Neuronal stem cell (in vitro differentiated cells): ENCODE data around the gene TECPR2.

Experiments
- DNase-seq: peaks from one replicate; pipeline ENCODE4 v3.0.0-alpha.2; 2013; ENCODE audit warnings: low spot score
- H2AFZ ChIP-seq: one replicate; pipeline ENCODE4 v1.6.1; 2013; ENCODE audit warnings: mild to moderate bottlenecking, low read length, inconsistent platforms
- H2AK5ac ChIP-seq: 2 replicates; pipeline ENCODE4 v1.6.1; 2013; ENCODE audit warnings: low read depth, mild to moderate bottlenecking, inconsistent platforms, low read length, moderate library complexity, mixed read lengths
- H2BK120ac ChIP-seq: 2 replicates; pipeline ENCODE4 v1.6.1; 2013; ENCODE audit warnings: low read depth, mild to moderate bottlenecking, inconsistent platforms, low read length, moderate library complexity, mixed read lengths
- H2BK12ac ChIP-seq: one replicate; pipeline ENCODE4 v1.6.1; 2013; ENCODE audit warnings: low read length, inconsistent platforms
- H2BK15ac ChIP-seq: 2 replicates; pipeline ENCODE4 v1.6.1; 2013; ENCODE audit warnings: mild to moderate bottlenecking, low read length, inconsistent platforms, mixed read lengths
- H2BK5ac ChIP-seq: one replicate; pipeline ENCODE4 v1.6.1; 2013; ENCODE audit warnings: inconsistent platforms, mild to moderate bottlenecking, low read length, moderate library complexity
- H3K14ac ChIP-seq: one replicate; pipeline ENCODE4 v1.6.1; 2013; ENCODE audit warnings: low read length, inconsistent platforms
- H3K18ac ChIP-seq: 2 replicates; pipeline ENCODE4 v1.6.1; 2013; ENCODE audit warnings: low read length, inconsistent platforms
- H3K23ac ChIP-seq: 2 replicates; pipeline ENCODE4 v1.6.1; 2013; ENCODE audit warnings: low read depth, mild to moderate bottlenecking, mixed read lengths, low read length, inconsistent platforms; ENCODE audit not compliant: poor library complexity
- H3K27ac ChIP-seq: replicated peaks from 3 replicates; pipeline ENCODE4 v1.5.1; 2013; ENCODE audit warnings: low read length, inconsistent platforms
- H3K27me3 ChIP-seq, 3 experiments: 2 replicates each; pipeline ENCODE4 v1.6.1; 2013; ENCODE audit warnings: low read length in 3 of 3, mild to moderate bottlenecking in 2 of 3, inconsistent platforms in 1 of 3, low read depth in 1 of 3, mixed read lengths in 1 of 3, moderate library complexity in 1 of 3; ENCODE audit not compliant: control insufficient read depth in 3 of 3, insufficient read depth in 3 of 3
- H3K36me3 ChIP-seq, 2 donors: replicated peaks in 1 of 2; 2 replicates each; pipeline ENCODE4 v1.6.1; 2013; ENCODE audit warnings: low read length in 2 of 2; ENCODE audit not compliant: control insufficient read depth in 2 of 2, insufficient read depth in 2 of 2
- H3K4ac ChIP-seq: 2 replicates; pipeline ENCODE4 v1.6.1; 2013; ENCODE audit warnings: inconsistent platforms, mild to moderate bottlenecking, low read length, moderate library complexity
- H3K4me1 ChIP-seq, 2 donors: 1 replicate in 1 of 2; 2 replicates in 1 of 2; pipeline ENCODE4 v1.6.1; 2013; ENCODE audit warnings: low read length in 2 of 2, low read depth in 1 of 2; ENCODE audit not compliant: control insufficient read depth in 2 of 2, insufficient read depth in 1 of 2
- H3K4me2 ChIP-seq: one replicate; pipeline ENCODE4 v1.6.1; 2013; ENCODE audit warnings: mild to moderate bottlenecking, low read length, inconsistent platforms; ENCODE audit not compliant: insufficient read depth, poor library complexity, severe bottlenecking
- H3K4me3 ChIP-seq, 2 donors: 2 replicates each; pipeline ENCODE4 v1.5.1; 2013; ENCODE audit warnings: low read length in 2 of 2, mild to moderate bottlenecking in 2 of 2, inconsistent platforms in 1 of 2, moderate library complexity in 1 of 2
- H3K79me1 ChIP-seq: one replicate; pipeline ENCODE4 v1.6.1; 2013; ENCODE audit warnings: low read depth, mild to moderate bottlenecking, inconsistent platforms, low read length, moderate library complexity
- H3K9ac ChIP-seq: one replicate; pipeline ENCODE4 v1.6.1; 2013; ENCODE audit warnings: mild to moderate bottlenecking, low read depth, low read length, inconsistent platforms; ENCODE audit not compliant: poor library complexity
- H3K9me3 ChIP-seq, 2 donors: replicated peaks in 1 of 2; 2 replicates each; pipeline versions ENCODE3 to v1.6.1; 2013; ENCODE audit warnings: low read length in 2 of 2, mild to moderate bottlenecking in 2 of 2, inconsistent platforms in 1 of 2, low read depth in 1 of 2, mixed read lengths in 1 of 2, moderate library complexity in 1 of 2; ENCODE audit not compliant: control insufficient read depth in 2 of 2, insufficient read depth in 1 of 2
- H4K8ac ChIP-seq: one replicate; pipeline ENCODE4 v1.6.1; 2013; ENCODE audit warnings: low read depth, mild to moderate bottlenecking, inconsistent platforms, low read length, moderate library complexity
- H4K91ac ChIP-seq: one replicate; pipeline ENCODE4 v1.6.1; 2013; ENCODE audit warnings: low read length, low read depth, mild to moderate bottlenecking, inconsistent platforms; ENCODE audit not compliant: poor library complexity
- WGBS, 2 donors: extraction: QIAGEN DNeasy Blood & Tissue Kit; methylation state at CpG; one replicate each; pipeline ENCODE4 v1.1.7; 2013; ENCODE audit warnings: missing lambda C conversion rate in 2 of 2, mixed read lengths in 1 of 2; ENCODE audit not compliant: insufficient read length in 2 of 2, insufficient replicate concordance in 1 of 2; ENCODE audit errors: extremely low coverage in 2 of 2; 5-methylcytosine and 5-hydroxymethylcytosine counted together

TECPR2 gene

DNA sequence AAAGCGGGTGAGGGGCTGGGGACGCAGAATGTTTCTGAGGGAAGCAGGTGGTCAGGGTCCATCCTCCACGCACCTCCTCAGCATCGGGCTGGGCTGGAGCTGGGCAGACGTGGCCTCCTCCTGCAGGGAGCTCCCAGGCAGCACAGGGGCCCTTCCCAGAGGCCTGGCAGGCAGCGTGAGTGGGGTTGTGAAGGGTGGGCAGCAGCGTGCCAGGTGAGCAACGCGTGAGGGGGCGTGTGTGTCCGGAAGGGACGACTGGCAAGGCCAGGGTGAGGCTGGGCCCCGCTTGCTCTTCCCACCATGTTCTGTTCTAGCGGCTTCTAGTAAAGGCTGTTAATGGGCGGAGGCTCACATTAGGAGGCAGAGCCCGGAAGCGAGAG lies 129.8 kb downstream of the TECPR2 start:
- Histone ChIP-seq H3K79me1 (peaks cover 3% of the 10 kb centered on the region), H3K4me3 (peak overlapping the region in 1 of 2 donors; percentile 26), H3K4ac (no peak overlapping the region), H3K4me2 (no peak overlapping the region), H2BK15ac (no peak overlapping the region), H3K9me3 (no peaks in the 10 kb centered on the region), H2AK5ac (peak overlapping the region; percentile 75), H3K14ac (no peak overlapping the region), H3K27me3 (no peaks in the 10 kb centered on the region), H2BK5ac (peak overlapping the region; percentile 66), H2BK120ac (no peak overlapping the region), H3K36me3 (peaks cover 3 to 5% of the 10 kb centered on the region in 2 donors), H3K9ac (no peak overlapping the region), H2AFZ (no peak overlapping the region), H3K27ac (no peak overlapping the region), H3K18ac (peak overlapping the region; percentile 38), H3K4me1 (no peaks in the 10 kb centered on the region), H4K91ac (no peak overlapping the region), H2BK12ac (no peak overlapping the region), H3K23ac (peak overlapping the region; percentile 55), H4K8ac (no peak overlapping the region)
- DNase-seq: no peak
- no CpG with 5 or more reads among the region's 17 CpGs for whole genome bisulfite sequencing, 2 donors

- no peak overlapping the region for H2BK15ac ChIP-seq
- H2BK5ac ChIP-seq: peak overlapping the region; percentile 66
- no peak overlapping the region for H3K9ac ChIP-seq
- H3K23ac ChIP-seq: no peak overlapping the region
- DNase-seq: no peak
- H3K27ac ChIP-seq: no peak overlapping the region
- H3K4me3 ChIP-seq: peak overlapping the region in 1 of 2 donors; percentile 43
- no peak overlapping the region for H2AFZ ChIP-seq
- H2BK120ac ChIP-seq: no peak overlapping the region
- no peaks in the 10 kb centered on the region for H3K9me3 ChIP-seq
- no peak overlapping the region for H3K14ac ChIP-seq
- H2AK5ac ChIP-seq: no peak overlapping the region
- no peak overlapping the region for H3K18ac ChIP-seq
- peaks cover 3% of the 10 kb centered on the region for H3K79me1 ChIP-seq
- no peaks in the 10 kb centered on the region for H3K4me1 ChIP-seq
- H3K36me3 ChIP-seq: peaks cover 4 to 11% of the 10 kb centered on the region in 2 donors
- H4K91ac ChIP-seq: no peak overlapping the region
- WGBS, 2 donors: no CpG with 5 or more reads among the region's 15 CpGs
- no peak overlapping the region for H3K4ac ChIP-seq
- H2BK12ac ChIP-seq: no peak overlapping the region
- H4K8ac ChIP-seq: no peak overlapping the region
- H3K27me3 ChIP-seq: no peaks in the 10 kb centered on the region
- no peak overlapping the region for H3K4me2 ChIP-seq
Measured at GRCh38 chr14:102493096-102493495, 130.4 kb downstream of the TECPR2 start.

DNA sequence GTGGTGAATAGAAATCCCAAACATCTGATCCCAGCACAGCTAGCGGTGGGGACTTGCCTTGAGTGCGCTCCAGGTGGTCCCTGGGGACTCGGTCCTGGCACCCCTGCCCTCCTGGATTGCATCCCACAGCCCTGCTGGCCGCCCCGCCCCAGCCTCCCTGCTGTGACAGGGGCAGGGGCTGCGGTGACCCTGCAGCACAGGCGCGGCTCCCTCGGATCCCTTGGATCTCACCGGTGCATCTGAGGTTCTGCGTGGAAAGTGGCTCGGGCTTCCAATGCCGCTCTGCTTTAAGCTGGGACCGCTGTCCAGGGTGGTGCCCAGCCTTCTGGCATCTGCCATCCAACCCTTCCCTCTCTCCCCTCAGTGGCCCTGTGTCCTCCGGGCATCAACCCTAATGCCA lies 130.8 kb downstream of the TECPR2 start:
- no peak overlapping the region for H3K27ac ChIP-seq

GRCh38 chr14:102495491-102496330 lies 133.0 kb downstream of the TECPR2 start:
- Histone ChIP-seq H3K9me3 (no peaks in the 10 kb centered on the region), H3K36me3 (peaks cover 13 to 32% of the 10 kb centered on the region in 2 donors), H3K4me3 (no peak overlapping the region), H3K27ac (no peak overlapping the region), H3K23ac (peak overlapping the region; percentile 85), H3K18ac (peak overlapping the region; percentile 52), H3K4me2 (no peak overlapping the region), H2BK5ac (no peak overlapping the region), H3K4me1 (no peaks in the 10 kb centered on the region), H2AFZ (no peak overlapping the region), H2BK12ac (no peak overlapping the region), H4K8ac (no peak overlapping the region), H2BK15ac (no peak overlapping the region), H3K9ac (peak overlapping the region; percentile 30), H3K27me3 (no peaks in the 10 kb centered on the region), H2AK5ac (peak overlapping the region; percentile 81), H3K4ac (no peak overlapping the region), H3K14ac (no peak overlapping the region), H2BK120ac (no peak overlapping the region), H4K91ac (no peak overlapping the region), H3K79me1 (peaks cover 6% of the 10 kb centered on the region)
- no peak for DNase-seq
- no CpG with 5 or more reads among the region's 26 CpGs for WGBS, 2 donors

More for the DNA sequence above, 130.8 kb downstream of the TECPR2 start:
- H2BK120ac ChIP-seq: no peak overlapping the region
- H3K4me1 ChIP-seq: no peaks in the 10 kb centered on the region
- H2AFZ ChIP-seq: no peak overlapping the region
- no peaks in the 10 kb centered on the region for H3K27me3 ChIP-seq
- no peak overlapping the region for H3K9ac ChIP-seq
- WGBS, 2 donors: no CpG with 5 or more reads among the region's 15 CpGs
- H2AK5ac ChIP-seq: no peak overlapping the region
- peaks cover 3% of the 10 kb centered on the region for H3K79me1 ChIP-seq
- peak overlapping the region; percentile 66 for H2BK5ac ChIP-seq
- no peak for DNase-seq
- H3K36me3 ChIP-seq: peaks cover 8 to 15% of the 10 kb centered on the region in 2 donors
- peak overlapping the region; percentile 6 for H2BK12ac ChIP-seq
- H4K8ac ChIP-seq: no peak overlapping the region
- H2BK15ac ChIP-seq: no peak overlapping the region
- no peak overlapping the region for H3K4ac ChIP-seq
- no peak overlapping the region for H3K4me2 ChIP-seq
- no peak overlapping the region for H3K4me3 ChIP-seq
- H3K14ac ChIP-seq: no peak overlapping the region
- H3K9me3 ChIP-seq: no peaks in the 10 kb centered on the region
- no peak overlapping the region for H3K23ac ChIP-seq
- no peak overlapping the region for H4K91ac ChIP-seq
- H3K18ac ChIP-seq: no peak overlapping the region
